GM12864 (cell line): Measurements from ENCODE around the gene COX10.

Experiments used
- DNase-seq: peaks from one replicate; pipeline ENCODE4 v3.0.0-alpha.2; 2011; ENCODE audit warnings: low read depth
- H3K4me3 ChIP-seq: 2 replicates; pipeline ENCODE4 v1.5.1; 2011; ENCODE audit warnings: mild to moderate bottlenecking, low read depth, low read length, control low read depth
- CTCF ChIP-seq: IDR thresholded peaks from 2 replicates; pipeline ENCODE4 v1.5.1; 2011; ENCODE audit warnings: low read depth, mild to moderate bottlenecking, moderate library complexity, low read length, control low read depth, inconsistent platforms; ENCODE audit errors: missing control alignments

The COX10 gene

GRCh38 chr17:14070344-14070984 lies 1.2 kb downstream of the COX10 start:
- TF ChIP-seq CTCF = no peak
- no peak for DNase-seq
- H3K4me3 ChIP-seq = peak overlapping the region; percentile 88; the same call in 1 of the 2 replicates

GRCh38 chr17:14072881-14073280 lies 3.6 kb downstream of the COX10 start:
- H3K4me3 ChIP-seq = no peak overlapping the region
- no peak for DNase-seq

DNA sequence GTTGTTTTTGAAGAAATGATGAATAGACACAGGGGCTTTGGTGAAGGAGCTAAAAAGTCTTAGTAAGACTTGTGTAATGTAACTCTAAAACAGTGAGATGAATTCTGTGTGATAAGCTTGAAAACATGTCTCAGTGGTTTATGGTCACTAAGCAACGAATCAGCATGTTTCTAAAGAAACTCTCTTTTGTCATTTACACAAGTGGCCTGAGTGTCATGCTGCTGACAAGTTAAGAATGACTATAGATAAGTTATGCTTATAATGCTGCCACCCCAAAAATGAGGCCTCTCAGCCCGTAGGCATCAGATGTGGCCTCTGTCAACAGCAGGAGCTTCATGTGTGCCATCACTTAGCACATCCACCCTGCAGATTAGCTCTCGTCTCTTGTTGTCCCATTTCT lies 8.7 kb downstream of the COX10 start:
- DNase-seq = no peak
- TF ChIP-seq CTCF = no peak
- no peak overlapping the region for H3K4me3 ChIP-seq

More at GRCh38 chr17:14072881-14073280, 3.6 kb downstream of the COX10 start:
- TF ChIP-seq CTCF = no peak

- TF ChIP-seq CTCF = no peak
- H3K4me3 ChIP-seq = no peak overlapping the region
Measured at GRCh38 chr17:14080847-14081251, 11.5 kb downstream of the COX10 start.

GRCh38 chr17:14082848-14083247 lies 13.5 kb downstream of the COX10 start:
- no peak overlapping the region for H3K4me3 ChIP-seq
- no peak for TF ChIP-seq CTCF
- DNase-seq = no peak

More at GRCh38 chr17:14080847-14081251, 11.5 kb downstream of the COX10 start:
- DNase-seq = no peak

DNA sequence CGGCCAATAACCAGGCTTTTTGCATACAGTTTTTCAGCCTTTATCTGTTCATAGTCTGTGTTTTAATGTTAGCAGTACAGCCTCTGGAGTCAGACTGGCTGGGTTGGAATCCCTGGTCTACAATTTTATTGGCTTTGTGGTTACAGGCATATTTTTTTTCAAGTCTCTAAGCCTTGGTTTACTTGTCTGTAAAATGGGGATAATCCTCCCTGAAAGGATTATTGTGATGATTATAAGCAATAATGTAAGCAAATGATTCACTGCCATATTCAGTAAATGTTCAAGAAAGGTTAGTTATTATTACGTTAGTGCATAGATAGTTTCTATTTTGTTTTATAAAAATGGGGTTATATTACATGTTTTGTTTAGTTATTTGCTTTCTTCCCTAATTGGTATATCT lies 15.7 kb downstream of the COX10 start:
- H3K4me3 ChIP-seq = no peak overlapping the region
- TF ChIP-seq CTCF = no peak

DNA sequence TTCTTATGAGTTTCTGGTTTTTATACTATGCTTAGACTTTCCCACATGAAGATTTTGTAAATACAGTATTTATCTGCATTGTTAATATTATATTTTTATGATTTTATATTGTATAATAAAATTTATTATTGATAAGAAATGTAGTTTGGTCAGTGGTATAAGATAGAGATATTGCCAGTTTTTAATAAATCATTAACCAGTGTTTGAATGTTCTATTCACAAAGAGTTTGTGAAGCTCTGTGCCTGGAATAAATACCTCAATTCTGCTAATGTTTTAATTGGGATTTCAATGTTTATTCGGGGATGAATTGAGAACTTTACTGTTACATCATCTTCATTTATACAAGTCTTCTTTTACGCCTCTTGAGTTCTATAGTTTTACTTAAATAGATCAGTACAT lies 16.9 kb downstream of the COX10 start:
- no peak overlapping the region for H3K4me3 ChIP-seq
- DNase-seq = no peak
- TF ChIP-seq CTCF = no peak

More for the DNA sequence above, 15.7 kb downstream of the COX10 start:
- DNase-seq = no peak
